Sigmoid colon (tissue), 7 donors: ENCODE measurements around the gene CTSA. TPM values are rescaled to one million over a fixed set of nuclear protein-coding genes. Genes with fewer than 3 reads are reported as not detected.

Source experiments
- DNase-seq: peaks from one replicate; pipeline ENCODE4 v3.0.0-alpha.2; 2019
- H3K27ac ChIP-seq, 4 donors: fragments of 200-600 bp; sonication (generic); one replicate each; pipeline ENCODE4 v1.5.1; 2016 to 2019; ENCODE audit warnings: mild to moderate bottlenecking in 1 of 4
- H3K27me3 ChIP-seq, 3 donors: fragments of 200-600 bp; sonication (generic); one replicate each; pipeline ENCODE4 v1.5.1; 2019; ENCODE audit warnings: mild to moderate bottlenecking in 1 of 3
- H3K36me3 ChIP-seq, 4 donors: fragments of 200-600 bp; sonication (generic); one replicate each; pipeline ENCODE4 v1.5.1; 2016 to 2019
- H3K4me1 ChIP-seq, 4 donors: fragments of 200-600 bp; sonication (generic); one replicate each; pipeline ENCODE4 v1.5.1; 2017 to 2019
- H3K4me3 ChIP-seq, 4 donors: fragments of 200-600 bp; sonication (generic); one replicate each; pipeline ENCODE4 v1.5.1; 2017 to 2019; ENCODE audit warnings: mild to moderate bottlenecking in 2 of 4, moderate library complexity in 1 of 4
- H3K9me3 ChIP-seq, 4 donors: fragments of 200-600 bp in 3 of 4; sonication (generic) in 3 of 4; one replicate each; pipeline versions ENCODE4 v1.5.1 to v1.6.1; 2013 to 2019
- EP300 ChIP-seq, 4 donors: sonication (generic); formaldehyde crosslinking; IDR thresholded peaks; one replicate each; pipeline ENCODE4 v1.6.1; 2017; ENCODE audit warnings: antibody characterized with exemption in 4 of 4
- POLR2A ChIP-seq, 2 donors: fragments of 450-650 bp; IDR thresholded peaks; one replicate each; pipeline ENCODE4 v1.6.1; 2016; ENCODE audit warnings: antibody characterized with exemption in 2 of 2, mild to moderate bottlenecking in 2 of 2, moderate library complexity in 2 of 2
- POLR2AphosphoS5 ChIP-seq, 4 donors: sonication (generic); formaldehyde crosslinking; IDR thresholded peaks; one replicate each; pipeline ENCODE4 v1.6.1; 2017; ENCODE audit warnings: antibody characterized with exemption in 4 of 4
- WGBS, 2 donors: extraction: QIAGEN DNeasy Blood & Tissue Kit; methylation state at CpG; one replicate each; pipeline ENCODE4 v1.1.7; 2013; 5-methylcytosine and 5-hydroxymethylcytosine counted together
- intact Hi-C: fragments of 100-400 bp; cut with DNase I; formaldehyde crosslinking; loops from one replicate; pipeline ENCODE4 v1.15.1; 2023
- polyA plus RNA-seq, 3 donors: library from polyadenylated mRNA; stranded (reverse); fragments of 200-250 nt; gene quantifications; one replicate each; pipeline ENCODE4 v1.2.3, GENCODE V29; 2013
- total RNA-seq, 4 donors: library from RNA; depleted of rRNA; stranded (reverse); fragments of >200 nt; gene quantifications; one replicate each; pipeline ENCODE4 v1.1.0, GENCODE V29; 2016
- TF ChIP-seq, protein P1 (sequence below), 4 experiments: fragments of 450-650 bp in 3 of 4; fragments of 200-600 bp in 1 of 4; IDR thresholded peaks; one replicate each; pipeline ENCODE4 v1.5.1; 2016 to 2019; ENCODE audit warnings: antibody characterized with exemption in 4 of 4, mild to moderate bottlenecking in 3 of 4, moderate library complexity in 2 of 4
- donor health status: healthy with polysubstance abuse.
- donor health status: Bipolar disorder and iron deficiency.
- donor health status: healthy.

Gene CTSA
- total and polyA plus RNA-seq, 7 donors, result 45.7 to 203 (median 64.9) TPM

DNA sequence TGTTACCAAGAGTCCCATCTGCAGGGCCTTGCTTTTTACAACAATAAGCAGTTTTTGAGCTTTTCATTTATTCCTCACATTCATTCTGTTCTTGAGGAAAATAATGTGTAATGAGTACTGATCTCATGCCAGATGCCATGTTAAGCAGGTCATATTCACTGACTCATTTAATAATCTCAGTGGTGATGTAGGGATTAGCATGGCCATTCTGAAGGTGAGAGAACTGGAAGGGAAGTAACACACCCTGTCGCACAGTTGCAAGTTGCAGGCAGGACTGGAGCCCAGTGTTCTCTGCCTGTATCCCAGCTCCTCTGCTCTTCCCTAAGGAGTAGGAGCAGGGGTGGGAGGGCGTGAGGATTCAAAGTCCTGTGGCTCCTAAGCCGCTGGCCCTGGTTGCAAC is 48.9 kb downstream of the CTSA start:
- Histone ChIP-seq H3K4me3 (no peak overlapping the region), H3K27me3 (no peaks in the 10 kb centered on the region), H3K36me3 (peaks cover 46 to 77% (median 62%) of the 10 kb centered on the region in 4 donors), H3K27ac (no peak overlapping the region), H3K4me1 (peaks cover 0 to 20% (median 12%) of the 10 kb centered on the region in 4 donors), H3K9me3 (no peaks in the 10 kb centered on the region)
- TF ChIP-seq, protein P1, sequence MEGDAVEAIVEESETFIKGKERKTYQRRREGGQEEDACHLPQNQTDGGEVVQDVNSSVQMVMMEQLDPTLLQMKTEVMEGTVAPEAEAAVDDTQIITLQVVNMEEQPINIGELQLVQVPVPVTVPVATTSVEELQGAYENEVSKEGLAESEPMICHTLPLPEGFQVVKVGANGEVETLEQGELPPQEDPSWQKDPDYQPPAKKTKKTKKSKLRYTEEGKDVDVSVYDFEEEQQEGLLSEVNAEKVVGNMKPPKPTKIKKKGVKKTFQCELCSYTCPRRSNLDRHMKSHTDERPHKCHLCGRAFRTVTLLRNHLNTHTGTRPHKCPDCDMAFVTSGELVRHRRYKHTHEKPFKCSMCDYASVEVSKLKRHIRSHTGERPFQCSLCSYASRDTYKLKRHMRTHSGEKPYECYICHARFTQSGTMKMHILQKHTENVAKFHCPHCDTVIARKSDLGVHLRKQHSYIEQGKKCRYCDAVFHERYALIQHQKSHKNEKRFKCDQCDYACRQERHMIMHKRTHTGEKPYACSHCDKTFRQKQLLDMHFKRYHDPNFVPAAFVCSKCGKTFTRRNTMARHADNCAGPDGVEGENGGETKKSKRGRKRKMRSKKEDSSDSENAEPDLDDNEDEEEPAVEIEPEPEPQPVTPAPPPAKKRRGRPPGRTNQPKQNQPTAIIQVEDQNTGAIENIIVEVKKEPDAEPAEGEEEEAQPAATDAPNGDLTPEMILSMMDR (IDR thresholded peaks at IDR 0.05), result no peak
- no peak for TF ChIP-seq EP300 (IDR thresholded peaks at IDR 0.05)
- no peak for TF ChIP-seq POLR2AphosphoS5 (IDR thresholded peaks at IDR 0.05)
- no peak for TF ChIP-seq POLR2A (IDR thresholded peaks at IDR 0.05)
- WGBS, 2 donors, result 95 to 96% methylated on average over 3 of the region's 3 CpGs
- DNase-seq, result no peak
- intact Hi-C loops, result no loop called here

DNA sequence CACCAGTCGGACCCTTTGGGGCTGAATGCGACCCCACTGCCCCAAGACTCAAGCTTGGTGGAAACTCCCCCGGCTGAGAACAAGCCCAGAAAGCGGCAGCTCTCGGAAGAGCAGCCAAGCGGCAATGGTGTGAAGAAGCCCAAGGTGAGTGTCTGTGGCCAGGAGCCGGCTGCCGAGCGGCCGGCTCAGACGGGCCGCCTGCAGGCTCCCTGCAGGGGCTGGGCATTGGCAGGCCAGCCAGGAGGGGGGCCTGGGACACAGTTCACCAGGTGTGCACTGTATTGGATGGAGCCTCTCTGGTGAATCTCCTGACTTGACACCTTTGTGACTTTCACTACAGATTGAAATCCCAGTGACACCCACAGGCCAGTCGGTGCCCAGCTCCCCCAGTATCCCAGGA is 49.3 kb downstream of the CTSA start:
- H3K27ac ChIP-seq, result no peak overlapping the region
- no peaks in the 10 kb centered on the region for H3K27me3 ChIP-seq
- peaks cover 0 to 20% (median 12%) of the 10 kb centered on the region in 4 donors for H3K4me1 ChIP-seq
- H3K4me3 ChIP-seq, result no peak overlapping the region
- 95 to 97% methylated on average over 13 of the region's 13 CpGs for WGBS, 2 donors
- intact Hi-C loops, result no loop called here
- no peak for DNase-seq
- H3K9me3 ChIP-seq, result no peaks in the 10 kb centered on the region
- TF ChIP-seq POLR2A (IDR thresholded peaks at IDR 0.05) (no peak), POLR2AphosphoS5 (IDR thresholded peaks at IDR 0.05) (no peak), EP300 (IDR thresholded peaks at IDR 0.05) (no peak)
- TF ChIP-seq, protein P1 (IDR thresholded peaks at IDR 0.05), result no peak
- H3K36me3 ChIP-seq, result peaks cover 49 to 81% (median 66%) of the 10 kb centered on the region in 4 donors

DNA sequence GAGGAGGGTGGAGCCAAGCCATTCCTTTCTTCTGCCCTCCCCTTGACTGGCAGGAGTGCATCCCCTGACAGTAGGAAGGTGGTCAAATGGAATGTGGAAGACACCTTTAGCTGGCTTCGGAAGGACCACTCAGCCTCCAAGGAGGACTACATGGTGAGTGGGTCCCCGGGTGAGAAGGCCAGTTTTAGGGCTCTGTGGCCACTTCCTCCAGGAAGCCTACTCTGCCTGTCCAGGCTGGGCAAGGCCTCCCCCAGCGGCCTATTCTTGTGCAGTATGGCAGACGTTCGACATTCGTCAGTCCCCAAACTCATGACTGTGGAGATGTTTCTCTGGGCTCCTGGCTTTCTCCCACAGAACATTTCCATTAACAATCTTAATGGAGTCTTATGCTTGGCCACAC is 52.5 kb downstream of the CTSA start:
- Histone ChIP-seq H3K36me3 (peaks cover 66 to 99% (median 89%) of the 10 kb centered on the region in 4 donors), H3K27ac (no peak overlapping the region), H3K9me3 (no peaks in the 10 kb centered on the region), H3K27me3 (no peaks in the 10 kb centered on the region), H3K4me1 (peaks cover 0 to 4% (median 0%) of the 10 kb centered on the region in 4 donors), H3K4me3 (no peak overlapping the region)
- 93 to 94% methylated on average over 6 of the region's 6 CpGs for WGBS, 2 donors
- intact Hi-C loops, result no loop called here
- no peak for DNase-seq
- TF ChIP-seq, protein P1 (IDR thresholded peaks at IDR 0.05), result no peak
- TF ChIP-seq POLR2A (IDR thresholded peaks at IDR 0.05) (no peak), EP300 (IDR thresholded peaks at IDR 0.05) (no peak), POLR2AphosphoS5 (IDR thresholded peaks at IDR 0.05) (no peak)

DNA sequence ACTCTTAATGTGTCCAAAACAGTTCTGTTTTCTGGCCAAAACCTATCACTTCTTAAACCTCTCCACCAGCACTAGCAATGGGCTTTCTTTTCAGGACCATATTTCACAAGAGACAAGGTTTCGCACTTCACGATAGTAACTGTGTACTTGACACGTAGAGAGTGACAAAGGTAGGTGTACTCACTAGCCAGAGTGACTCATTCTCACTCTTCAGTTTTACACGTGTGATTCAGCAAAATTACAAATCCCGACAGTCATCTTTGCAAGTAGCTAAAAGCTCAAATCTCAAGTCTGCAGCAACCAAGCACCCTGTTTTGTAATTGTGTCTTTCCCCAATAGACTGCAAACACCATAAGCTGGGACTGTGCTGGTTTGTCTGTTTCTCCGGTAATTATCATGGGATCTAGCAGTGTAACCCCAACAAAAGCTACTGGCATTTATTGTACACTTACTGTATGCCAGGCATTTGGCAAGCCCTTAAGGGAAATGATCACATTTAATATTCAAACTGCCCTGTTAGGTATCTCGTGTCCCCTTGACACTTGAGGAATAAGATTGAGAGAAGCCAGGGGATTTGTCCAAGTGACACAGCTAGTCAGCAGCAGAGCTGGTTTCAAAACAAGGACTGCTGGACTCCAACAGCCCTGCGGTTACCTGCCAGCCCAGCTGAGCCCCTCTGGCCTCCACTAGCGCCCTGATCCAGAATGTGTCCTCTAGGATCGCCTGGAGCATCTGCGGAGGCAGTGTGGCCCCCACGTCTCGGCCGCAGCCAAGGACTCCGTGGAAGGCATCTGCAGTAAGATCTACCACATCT is 53.2 kb downstream of the CTSA start:
- 90 to 91% methylated on average over 15 of the region's 15 CpGs for WGBS, 2 donors

More for the DNA sequence above, 53.2 kb downstream of the CTSA start:
- no peak for DNase-seq
- TF ChIP-seq POLR2AphosphoS5 (IDR thresholded peaks at IDR 0.05) (no peak), POLR2A (IDR thresholded peaks at IDR 0.05) (no peak), EP300 (IDR thresholded peaks at IDR 0.05) (no peak)
- TF ChIP-seq, protein P1 (IDR thresholded peaks at IDR 0.05), result no peak
- Histone ChIP-seq H3K4me1 (peaks cover 0 to 4% (median 0%) of the 10 kb centered on the region in 4 donors), H3K4me3 (no peak overlapping the region), H3K9me3 (no peaks in the 10 kb centered on the region), H3K27me3 (no peaks in the 10 kb centered on the region), H3K36me3 (peaks cover 66 to 99% (median 90%) of the 10 kb centered on the region in 4 donors), H3K27ac (no peak overlapping the region)
- intact Hi-C loops, result no loop called here
